ENCODE results near the gene DNAI4.

- TF ChIP-seq CTCF (IDR thresholded peaks at IDR 0.05): no peak
- TF ChIP-seq POLR2A (IDR thresholded peaks at IDR 0.05): no peak
Measured at GRCh38 chr1:66919828-66920227, 4.8 kb downstream of the DNAI4 start.

Data from body of pancreas (tissue), 4 donors.